Esophagus muscularis mucosa (tissue), 3 donors: ENCODE data around the gene TNFRSF17.

Experiments used
- EP300 ChIP-seq: sonication (generic); formaldehyde crosslinking; IDR thresholded peaks from one replicate; pipeline ENCODE4 v1.6.1; 2017; ENCODE audit warnings: antibody characterized with exemption
- POLR2AphosphoS5 ChIP-seq, 2 donors: sonication (generic); formaldehyde crosslinking; IDR thresholded peaks; one replicate each; pipeline ENCODE4 v1.6.1; 2017; ENCODE audit warnings: antibody characterized with exemption in 2 of 2

DNA sequence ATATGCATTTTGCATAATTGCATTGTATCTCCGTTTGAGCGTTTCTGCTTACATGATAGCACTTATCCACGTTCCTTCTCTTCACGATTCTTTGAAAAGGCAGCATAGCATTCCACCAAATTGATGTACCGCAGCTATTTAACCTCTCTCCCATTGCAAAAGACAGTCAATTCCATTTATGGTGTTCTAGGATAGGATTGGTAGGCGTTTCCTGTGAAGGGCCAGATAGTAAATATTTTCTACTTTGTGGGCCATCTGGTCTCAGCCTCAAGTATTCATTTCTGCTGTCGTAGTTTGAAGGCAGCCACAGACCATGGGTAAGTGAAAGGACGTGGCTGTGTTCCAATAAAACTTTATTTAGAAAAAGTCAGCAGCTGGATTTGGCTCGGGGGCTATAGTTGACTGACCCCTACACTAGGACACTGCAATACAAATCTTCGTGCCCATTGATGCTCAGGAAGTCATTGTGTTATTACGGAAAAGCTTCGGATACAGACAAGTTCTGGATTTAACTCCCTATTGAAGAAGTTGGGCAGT lies 21.6 kb downstream of the TNFRSF17 start:
- TF ChIP-seq EP300 (no peak), POLR2AphosphoS5 (IDR thresholded peaks at IDR 0.05) (no peak)
